NCI-H774 (cell line): ENCODE results near the gene MX1.

Experiments
- DNase-seq: peaks from one replicate; lab custom pipeline; 2025; lab: John Stamatoyannopoulos, UW

The MX1 gene

DNA sequence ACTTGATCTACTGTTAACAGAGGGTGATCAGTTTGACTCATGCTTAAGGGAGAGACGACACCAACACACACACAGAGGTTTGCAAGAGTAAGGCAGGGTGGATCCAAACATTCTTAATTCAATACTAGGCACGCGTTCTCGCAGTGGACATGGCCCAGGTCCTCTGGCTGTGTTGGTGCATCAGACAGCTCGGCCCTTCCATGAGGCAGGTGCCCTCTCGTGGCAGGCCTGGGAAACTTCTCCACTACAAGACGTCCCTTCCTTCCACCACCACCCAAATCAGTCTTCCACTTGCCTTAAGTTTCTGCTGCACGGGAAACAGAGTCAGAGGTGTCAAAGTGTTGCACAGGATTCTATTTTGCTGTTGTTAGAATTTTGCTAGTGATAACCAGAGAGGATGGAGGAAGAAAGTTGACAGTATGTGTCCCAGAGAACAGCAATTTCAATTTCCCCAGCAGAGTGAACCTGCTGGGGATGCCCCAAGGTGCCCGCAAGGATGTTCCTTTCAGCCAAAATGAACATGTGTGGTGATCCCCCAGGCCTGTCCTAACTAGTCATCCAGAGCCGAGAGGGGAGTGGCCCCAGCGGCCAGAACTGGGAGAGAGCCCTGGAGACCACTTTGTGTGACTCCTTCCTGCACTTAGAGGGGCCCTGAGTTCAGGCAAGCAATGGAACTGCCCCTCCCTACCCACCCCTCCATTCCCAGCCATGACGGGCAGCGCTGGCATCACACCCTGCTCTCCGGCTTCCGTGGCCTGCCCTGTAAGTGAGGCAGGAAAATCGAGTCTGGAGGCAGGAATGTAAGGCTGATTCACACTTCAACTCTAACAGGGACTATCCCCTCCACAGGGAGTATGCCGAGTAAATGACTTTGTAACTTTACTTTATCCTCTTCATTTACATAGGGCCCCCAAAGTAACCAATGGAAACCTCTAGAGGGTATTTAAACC lies 34.8 kb downstream of the MX1 start:
- no peak for DNase-seq

DNA sequence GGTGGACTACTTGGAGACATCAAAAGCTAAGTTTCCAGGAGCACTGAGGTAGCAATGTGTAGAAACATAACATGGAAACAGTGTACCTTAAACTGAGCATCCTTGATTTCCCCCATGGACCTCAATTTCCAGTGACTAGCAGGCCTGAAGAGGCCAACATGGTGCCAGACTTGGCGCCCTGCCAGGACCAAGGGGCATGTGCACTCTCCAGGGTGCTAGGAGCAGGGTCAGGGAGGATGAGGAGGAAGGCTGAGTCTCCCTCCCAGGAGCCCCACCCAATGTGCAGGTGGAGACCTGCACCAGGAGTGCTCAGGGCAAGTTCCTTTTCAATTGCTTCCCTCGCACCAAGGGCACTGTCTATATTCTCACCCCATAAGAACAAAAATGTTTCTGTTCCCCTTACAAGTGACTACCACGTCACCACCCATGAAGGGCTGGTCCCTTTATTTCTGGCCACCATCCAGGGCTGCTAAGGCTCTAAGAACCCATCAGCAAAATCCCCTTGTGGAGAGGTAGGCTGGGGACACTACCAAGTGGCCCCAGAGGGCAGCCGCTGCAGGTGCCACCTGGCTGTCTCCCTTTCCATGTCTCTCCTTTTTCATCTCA lies 39.2 kb downstream of the MX1 start:
- no peak for DNase-seq

- no peak for DNase-seq
Observed at GRCh38 chr21:41466024-41466820, 40.2 kb downstream of the MX1 start.

- DNase-seq, result no peak
Observed at GRCh38 chr21:41470054-41470453, 44.0 kb downstream of the MX1 start.

DNA sequence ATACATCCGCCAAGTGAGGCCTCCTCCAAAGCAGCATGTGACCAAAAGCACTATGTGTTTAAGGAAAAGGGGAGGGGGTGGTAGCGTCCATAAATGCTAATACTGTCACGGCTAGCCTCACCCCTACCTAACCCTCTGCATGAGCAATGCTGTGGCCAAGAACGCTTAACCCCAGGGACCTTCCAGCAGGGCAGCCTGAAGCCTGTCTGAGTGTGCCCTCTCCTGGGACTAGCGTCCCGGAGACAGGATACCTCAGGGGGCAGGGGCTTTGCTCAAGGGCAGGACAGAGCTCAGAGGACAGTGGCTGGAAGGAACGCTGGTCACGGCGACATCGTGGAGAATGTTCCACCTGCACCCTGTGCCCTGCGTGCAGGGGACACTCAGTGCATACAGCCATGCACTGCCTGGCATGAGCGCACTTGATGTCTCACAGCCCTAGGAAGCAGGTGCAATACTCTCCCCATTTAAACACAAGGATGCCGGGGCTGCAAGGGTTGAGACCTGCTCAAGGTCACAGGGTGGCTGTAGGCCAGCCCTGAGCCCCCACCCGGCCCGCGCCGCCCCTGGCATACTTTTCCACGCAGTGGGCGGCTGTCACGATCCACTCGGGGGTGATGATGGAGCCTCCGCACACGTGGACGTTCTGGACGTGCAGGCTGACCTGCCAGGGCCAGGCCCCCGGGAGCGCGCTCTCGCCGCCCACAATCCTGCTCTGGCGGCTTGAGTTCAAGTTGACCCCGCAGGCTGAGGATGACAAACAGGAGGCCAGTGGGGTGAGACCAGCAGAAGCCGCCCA lies 46.9 kb downstream of the MX1 start:
- no peak for DNase-seq

DNA sequence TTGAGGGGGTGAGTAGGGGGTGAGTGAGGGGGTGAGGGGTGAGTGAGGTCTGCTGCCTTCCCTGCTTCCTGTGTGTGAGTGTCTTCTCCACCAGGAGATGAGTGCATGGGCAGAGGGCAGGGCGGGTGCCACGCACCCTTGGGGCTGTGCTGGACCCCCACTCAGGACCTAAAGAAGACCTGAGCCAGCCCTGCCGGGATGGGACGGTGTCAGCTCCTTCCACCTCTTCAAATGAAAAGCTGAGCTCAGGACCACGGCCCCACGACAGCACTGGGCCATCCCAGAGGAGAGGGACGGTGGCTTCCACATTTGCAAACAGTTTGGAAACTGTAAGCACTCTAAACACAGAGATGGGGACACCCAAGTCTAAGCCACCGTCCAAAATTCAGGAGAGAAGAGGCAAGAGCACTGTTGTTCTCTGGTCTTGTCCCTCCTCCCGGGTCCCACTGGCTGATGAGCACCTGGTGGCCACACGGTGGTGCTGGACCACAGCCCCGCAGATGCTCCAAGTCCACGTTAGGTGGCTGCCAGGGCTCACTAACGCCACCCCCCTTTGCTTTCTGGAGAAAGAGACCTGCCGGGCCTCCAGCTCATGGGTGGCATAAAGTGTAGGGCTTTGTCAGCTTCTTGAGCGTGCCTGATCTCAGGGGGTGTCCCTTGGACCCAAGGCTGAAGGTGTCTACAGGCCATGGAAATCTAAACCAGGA lies 49.8 kb downstream of the MX1 start:
- no peak for DNase-seq

GRCh38 chr21:41477641-41478318 lies 51.7 kb downstream of the MX1 start:
- no peak for DNase-seq

GRCh38 chr21:41478319-41479177 lies 52.5 kb downstream of the MX1 start:
- DNase-seq, result no peak

DNA sequence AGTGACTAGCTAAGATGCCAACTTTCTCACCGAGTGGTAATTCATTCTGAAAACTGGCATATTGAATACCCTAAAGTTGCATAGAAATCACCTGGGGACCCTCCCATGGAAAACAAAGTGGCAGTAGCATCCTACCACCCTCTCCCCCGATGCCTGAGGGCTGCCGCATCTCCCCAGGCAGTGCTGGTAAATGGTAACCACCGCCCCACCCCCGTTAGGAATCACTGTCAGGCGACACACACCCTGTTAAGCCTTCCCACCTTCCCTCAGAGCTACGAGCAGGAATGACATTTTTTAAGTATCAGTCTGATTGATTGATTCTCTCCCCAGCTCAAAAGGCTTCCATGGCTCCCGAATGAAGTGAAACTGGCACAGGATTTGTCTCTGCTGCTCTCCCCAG lies 53.6 kb downstream of the MX1 start:
- DNase-seq, result no peak

GRCh38 chr21:41480086-41480690 lies 54.1 kb downstream of the MX1 start:
- DNase-seq, result no peak

DNA sequence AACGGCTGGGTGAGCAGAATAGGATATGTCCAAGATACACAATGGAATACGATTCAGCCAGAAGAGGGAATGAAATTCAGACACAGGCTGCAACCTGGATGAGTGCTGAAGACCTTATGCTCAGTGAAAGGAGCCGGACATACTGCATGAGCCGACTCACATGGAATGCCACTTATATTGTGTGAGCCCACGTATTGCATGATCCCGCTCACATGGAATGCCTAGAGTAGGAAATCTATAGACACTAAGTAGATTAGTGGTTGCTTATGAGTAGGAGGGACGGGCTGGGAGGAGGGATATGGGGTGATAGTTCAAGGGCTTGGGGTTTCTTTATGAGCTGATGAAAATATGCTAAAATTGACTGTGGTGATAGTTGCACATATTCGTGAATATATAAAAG lies 55.2 kb downstream of the MX1 start:
- no peak for DNase-seq

- DNase-seq, result no peak
Observed at GRCh38 chr21:41482301-41482700, 56.3 kb downstream of the MX1 start.

DNA sequence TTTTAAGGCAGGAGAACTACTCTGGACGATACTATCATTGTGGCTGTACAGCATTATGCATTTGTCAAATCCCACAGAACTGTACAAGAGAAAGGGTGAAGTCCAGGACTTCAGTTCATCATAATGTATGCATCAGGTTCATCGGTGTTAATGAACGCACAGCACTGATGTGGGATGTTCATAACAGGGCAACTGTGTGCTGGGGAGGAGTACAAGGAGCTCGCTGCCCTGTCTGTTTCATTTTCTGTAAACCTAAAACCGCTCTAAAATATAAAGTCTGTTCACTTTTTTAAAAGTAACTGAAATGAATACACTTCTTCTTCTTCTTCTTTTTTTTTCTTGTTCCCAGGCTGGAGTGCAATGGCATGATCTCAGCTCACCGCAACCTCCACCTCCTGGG lies 56.9 kb downstream of the MX1 start:
- no peak for DNase-seq

GRCh38 chr21:41483415-41483814 lies 57.4 kb downstream of the MX1 start:
- DNase-seq, result no peak

GRCh38 chr21:41483973-41484372 lies 57.9 kb downstream of the MX1 start:
- DNase-seq, result no peak

- DNase-seq, result no peak
Observed at GRCh38 chr21:41487082-41487481, 61.0 kb downstream of the MX1 start.

GRCh38 chr21:41488080-41488479 lies 62.0 kb downstream of the MX1 start:
- no peak for DNase-seq

DNA sequence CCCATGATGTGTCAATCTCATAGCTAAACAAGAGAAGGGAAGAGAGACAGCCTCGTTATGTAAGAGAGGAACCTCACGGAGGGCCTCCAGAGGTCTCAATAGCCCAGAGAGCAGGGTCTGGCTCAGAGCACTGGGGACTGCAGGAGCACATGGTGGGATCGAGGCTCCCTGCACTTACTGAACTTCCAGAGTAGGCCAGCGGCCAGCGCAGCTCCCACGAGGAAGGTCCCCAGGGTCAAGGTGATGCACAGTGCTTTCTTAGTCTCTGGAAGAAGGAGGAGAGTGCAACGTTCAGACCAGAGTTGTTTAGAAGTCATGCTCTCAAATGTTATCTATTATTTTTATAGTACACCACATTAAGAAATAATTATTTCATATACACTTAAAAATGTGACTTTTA lies 63.3 kb downstream of the MX1 start:
- no peak for DNase-seq

DNA sequence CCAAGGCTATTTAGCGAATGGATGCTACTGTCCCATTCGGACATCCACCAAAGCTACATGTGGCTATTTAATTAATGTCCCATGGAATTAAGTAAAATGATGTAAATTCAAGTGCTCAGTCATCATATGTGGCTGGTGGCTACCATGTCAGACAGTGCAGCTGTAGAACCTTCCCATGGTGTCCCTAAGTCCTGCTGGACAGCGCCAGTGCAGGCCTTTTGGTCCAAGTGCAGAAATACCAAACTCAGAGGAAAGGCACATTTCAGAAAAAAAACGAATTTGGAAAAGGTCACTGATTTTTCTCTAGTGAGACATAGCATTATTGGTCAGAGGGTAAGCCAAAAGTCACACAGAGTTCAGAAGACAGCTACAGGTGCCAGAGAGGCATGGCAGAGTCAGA lies 64.3 kb downstream of the MX1 start:
- DNase-seq, result no peak
